Astrocyte (in vitro differentiated cells and primary cell): ENCODE data around the gene VGLL4. TPM values are rescaled to one million over a fixed set of nuclear protein-coding genes. Genes with fewer than 3 reads are reported as not detected.

Experiments used
- DNase-seq: peaks from one replicate; pipeline ENCODE4 v3.0.0-alpha.2; 2010; ENCODE audit warnings: low read depth
- FAIRE-seq: peaks from 2 replicates; lab custom pipeline; 2011; peaks lifted over from hg19 to GRCh38; lab: Jason Lieb, UNC
- H2AFZ ChIP-seq: 2 replicates; pipeline ENCODE4 v1.6.0; 2012; ENCODE audit warnings: low read depth, low read length, inconsistent platforms
- H3K27ac ChIP-seq: 2 replicates; pipeline ENCODE4 v1.5.1; 2011; ENCODE audit warnings: low read depth, low read length, inconsistent platforms
- H3K27me3 ChIP-seq: 2 replicates; pipeline ENCODE4 v1.6.0; 2011; ENCODE audit warnings: low read length, inconsistent platforms; ENCODE audit not compliant: insufficient read depth
- H3K36me3 ChIP-seq: 2 replicates; pipeline ENCODE4 v1.5.1; 2011; ENCODE audit warnings: low read length, inconsistent platforms; ENCODE audit not compliant: insufficient read depth
- H3K4me1 ChIP-seq: 2 replicates; pipeline ENCODE4 v1.5.1; 2011; ENCODE audit warnings: low read length, inconsistent platforms; ENCODE audit not compliant: insufficient read depth
- H3K4me2 ChIP-seq: 2 replicates; pipeline ENCODE4 v1.6.0; 2012; ENCODE audit warnings: low read length, inconsistent platforms
- H3K4me3 ChIP-seq: 2 replicates; pipeline ENCODE4 v1.5.1; 2011; ENCODE audit warnings: low read depth, mild to moderate bottlenecking, low read length, inconsistent platforms; ENCODE audit not compliant: insufficient read depth
- H3K79me2 ChIP-seq: 2 replicates; pipeline ENCODE4 v1.6.0; 2012; ENCODE audit warnings: mild to moderate bottlenecking, low read length, inconsistent platforms; ENCODE audit not compliant: insufficient read depth
- H3K9ac ChIP-seq: 2 replicates; pipeline ENCODE4 v1.6.0; 2012; ENCODE audit warnings: mild to moderate bottlenecking, low read length, inconsistent platforms
- H3K9me3 ChIP-seq: 2 replicates; pipeline ENCODE4 v1.5.1; 2012; ENCODE audit warnings: low read depth, mild to moderate bottlenecking, low read length, inconsistent platforms; ENCODE audit not compliant: insufficient read depth
- H4K20me1 ChIP-seq: 2 replicates; pipeline ENCODE4 v1.6.0; 2012; ENCODE audit warnings: low read length, inconsistent platforms; ENCODE audit not compliant: insufficient read depth
- H3K27ac Mint-ChIP-seq: one replicate; pipeline ENCODE4 v1.8.0; 2021; ENCODE audit warnings: mild to moderate bottlenecking, mixed read lengths; ENCODE audit not compliant: unreplicated experiment
- H3K27me3 Mint-ChIP-seq: one replicate; pipeline ENCODE4 v1.8.0; 2021; ENCODE audit warnings: low read depth, mixed read lengths; ENCODE audit not compliant: unreplicated experiment
- H3K36me3 Mint-ChIP-seq: one replicate; pipeline ENCODE4 v1.8.0; 2021; ENCODE audit warnings: low read depth, mixed read lengths; ENCODE audit not compliant: unreplicated experiment
- H3K4me1 Mint-ChIP-seq: one replicate; pipeline ENCODE4 v1.8.0; 2021; ENCODE audit warnings: low read depth, mixed read lengths; ENCODE audit not compliant: unreplicated experiment
- H3K4me3 Mint-ChIP-seq: one replicate; pipeline ENCODE4 v1.8.0; 2021; ENCODE audit warnings: mild to moderate bottlenecking, moderate library complexity, mixed read lengths; ENCODE audit not compliant: unreplicated experiment
- H3K9me3 Mint-ChIP-seq: one replicate; pipeline ENCODE4 v1.8.0; 2021; ENCODE audit warnings: mild to moderate bottlenecking, mixed read lengths; ENCODE audit not compliant: unreplicated experiment
- CTCF ChIP-seq: IDR thresholded peaks from 2 replicates; pipeline ENCODE4 v1.5.1; 2011; ENCODE audit warnings: low read depth, mild to moderate bottlenecking, inconsistent platforms, low read length, moderate library complexity; ENCODE audit not compliant: insufficient read depth
- EZH2 ChIP-seq: IDR thresholded peaks from 2 replicates; pipeline ENCODE4 v1.6.1; 2012; ENCODE audit warnings: mild to moderate bottlenecking, low read length, inconsistent platforms; ENCODE audit not compliant: insufficient read depth
- total RNA-seq: library from RNA; stranded (reverse); gene quantifications from 2 replicates; pipeline ENCODE4 v1.2.1, GENCODE V29; 2021

VGLL4 gene
- total RNA-seq, 1 donor from 2014 or later, result 70.3 TPM

- no peak overlapping the region for H2AFZ ChIP-seq
- FAIRE-seq (no peak), DNase-seq (no peak)
- peak overlapping the region; percentile 9 for H3K4me2 ChIP-seq
- H3K36me3 ChIP-seq, result no peaks in the 10 kb centered on the region
- no peaks in the 10 kb centered on the region for H3K27me3 ChIP-seq
- H3K9me3 Mint-ChIP-seq, result no peaks in the 10 kb centered on the region
- peaks cover 16% of the 10 kb centered on the region for H3K36me3 Mint-ChIP-seq
- H3K27me3 Mint-ChIP-seq, result no peaks in the 10 kb centered on the region
- no peaks in the 10 kb centered on the region for H3K9me3 ChIP-seq
- no peak overlapping the region for H3K27ac ChIP-seq
- H3K4me3 Mint-ChIP-seq, result no peak overlapping the region
- no peak overlapping the region for H3K9ac ChIP-seq
- H3K79me2 ChIP-seq, result peaks cover 100% of the 10 kb centered on the region
- H3K4me3 ChIP-seq, result no peak overlapping the region
- peaks cover 58% of the 10 kb centered on the region for H3K4me1 Mint-ChIP-seq
- peaks cover 24% of the 10 kb centered on the region for H3K4me1 ChIP-seq
- peaks cover 97% of the 10 kb centered on the region for H4K20me1 ChIP-seq
- TF ChIP-seq CTCF (no peak), EZH2 (no peak)
- no peak overlapping the region for H3K27ac Mint-ChIP-seq
These were observed 11.2 kb downstream of the VGLL4 start for GRCh38 chr3:11632564-11632963.

- H3K9me3 Mint-ChIP-seq, result no peaks in the 10 kb centered on the region
- no peaks in the 10 kb centered on the region for H3K36me3 ChIP-seq
- no peak overlapping the region for H3K4me3 ChIP-seq
- H3K9ac ChIP-seq, result no peak overlapping the region
- no peak overlapping the region for H3K27ac ChIP-seq
- H2AFZ ChIP-seq, result no peak overlapping the region
- no peaks in the 10 kb centered on the region for H3K27me3 Mint-ChIP-seq
- no peaks in the 10 kb centered on the region for H3K9me3 ChIP-seq
- H3K79me2 ChIP-seq, result peaks cover 100% of the 10 kb centered on the region
- H3K36me3 Mint-ChIP-seq, result peaks cover 16% of the 10 kb centered on the region
- peaks cover 97% of the 10 kb centered on the region for H4K20me1 ChIP-seq
- no peaks in the 10 kb centered on the region for H3K27me3 ChIP-seq
- no peak overlapping the region for H3K4me3 Mint-ChIP-seq
- H3K4me1 ChIP-seq, result peaks cover 22% of the 10 kb centered on the region
- H3K4me2 ChIP-seq, result no peak overlapping the region
- peaks cover 55% of the 10 kb centered on the region for H3K4me1 Mint-ChIP-seq
- FAIRE-seq (no peak), DNase-seq (peak; percentile 46)
- no peak overlapping the region for H3K27ac Mint-ChIP-seq
- TF ChIP-seq CTCF (no peak), EZH2 (no peak)
These were observed 11.9 kb downstream of the VGLL4 start for GRCh38 chr3:11631820-11632219.

GRCh38 chr3:11629716-11630115, 14.0 kb downstream of the VGLL4 start:
- Histone ChIP-seq H2AFZ (no peak overlapping the region), H3K9me3 (no peaks in the 10 kb centered on the region), H3K79me2 (peaks cover 100% of the 10 kb centered on the region), H3K4me1 (peaks cover 10% of the 10 kb centered on the region), H4K20me1 (peaks cover 97% of the 10 kb centered on the region), H3K9ac (peak overlapping the region; percentile 5), H3K36me3 (no peaks in the 10 kb centered on the region), H3K27ac (peak overlapping the region; percentile 17), H3K4me2 (peak overlapping the region; percentile 18), H3K27me3 (no peaks in the 10 kb centered on the region), H3K4me3 (no peak overlapping the region)
- H3K27me3 Mint-ChIP-seq, result no peaks in the 10 kb centered on the region
- peaks cover 53% of the 10 kb centered on the region for H3K4me1 Mint-ChIP-seq
- H3K36me3 Mint-ChIP-seq, result peaks cover 20% of the 10 kb centered on the region
- H3K4me3 Mint-ChIP-seq, result no peak overlapping the region
- peak; percentile 95 for DNase-seq
- TF ChIP-seq EZH2 (no peak), CTCF (no peak)
- FAIRE-seq, result peak; percentile 13
- no peak overlapping the region for H3K27ac Mint-ChIP-seq
- no peaks in the 10 kb centered on the region for H3K9me3 Mint-ChIP-seq
